GM19397 (cell line): Measurements from ENCODE around the gene KRTAP10-1.
"Not testable (repeated sequence)": the region's sequence is repeated elsewhere in the genome, so short reads cannot be mapped to it uniquely, and the experiment has no call there.

Experiments
- ATAC-seq: cut with Tn5 transposase; IDR thresholded peaks from one replicate; pipeline ENCODE4 v1.9.1; 2021; ENCODE audit warnings: mild to moderate bottlenecking, moderate library complexity; ENCODE audit not compliant: unreplicated experiment

KRTAP10-1 gene

GRCh38 chr21:44505673-44506278 is 34.2 kb downstream of the KRTAP10-1 start:
- ATAC-seq, result no peak

GRCh38 chr21:44503901-44504399 is 36.0 kb downstream of the KRTAP10-1 start:
- ATAC-seq, result no peak

GRCh38 chr21:44503006-44503889 is 36.7 kb downstream of the KRTAP10-1 start:
- not testable (repeated sequence) for ATAC-seq

GRCh38 chr21:44502171-44502958 is 37.6 kb downstream of the KRTAP10-1 start:
- no peak for ATAC-seq

GRCh38 chr21:44500111-44500510 is 39.9 kb downstream of the KRTAP10-1 start:
- ATAC-seq, result no peak

GRCh38 chr21:44499631-44500030 is 40.4 kb downstream of the KRTAP10-1 start:
- ATAC-seq, result no peak

GRCh38 chr21:44499211-44499560 is 40.8 kb downstream of the KRTAP10-1 start:
- ATAC-seq, result no peak

- ATAC-seq, result no peak
Observed at GRCh38 chr21:44498280-44499210, 41.5 kb downstream of the KRTAP10-1 start.

- ATAC-seq, result no peak
Observed at GRCh38 chr21:44497703-44498126, 42.3 kb downstream of the KRTAP10-1 start.

GRCh38 chr21:44496564-44497550 is 43.1 kb downstream of the KRTAP10-1 start:
- no peak for ATAC-seq

GRCh38 chr21:44495611-44496563 is 44.1 kb downstream of the KRTAP10-1 start:
- no peak for ATAC-seq

GRCh38 chr21:44494956-44495355 is 45.0 kb downstream of the KRTAP10-1 start:
- no peak for ATAC-seq

GRCh38 chr21:44494418-44494817 is 45.6 kb downstream of the KRTAP10-1 start:
- ATAC-seq, result no peak

GRCh38 chr21:44492567-44493385 is 47.2 kb downstream of the KRTAP10-1 start:
- no peak for ATAC-seq

- ATAC-seq, result no peak
Observed at GRCh38 chr21:44490816-44491215, 49.2 kb downstream of the KRTAP10-1 start.

GRCh38 chr21:44490405-44490804 is 49.6 kb downstream of the KRTAP10-1 start:
- ATAC-seq, result no peak

GRCh38 chr21:44489962-44490361 is 50.0 kb downstream of the KRTAP10-1 start:
- no peak for ATAC-seq
